HEK293 (cell line): ENCODE measurements around the gene LMNA.

ENCODE experiments used
- CTCF ChIP-seq: fragments of 450-650 bp; formaldehyde crosslinking; IDR thresholded peaks from 2 replicates; pipeline ENCODE4 v1.5.1; 2016; ENCODE audit warnings: missing biosample characterization, missing genetic modification characterization
- EGR2 ChIP-seq: fragments of 450-650 bp; formaldehyde crosslinking; IDR thresholded peaks from 2 replicates; pipeline ENCODE4 v1.5.1; 2016; ENCODE audit warnings: low read depth, missing biosample characterization, missing genetic modification characterization
- GLIS2 ChIP-seq: fragments of 450-650 bp; formaldehyde crosslinking; IDR thresholded peaks from 2 replicates; pipeline ENCODE4 v1.5.1; 2016; ENCODE audit warnings: missing biosample characterization, missing genetic modification characterization
- KLF16 ChIP-seq: fragments of 450-650 bp; formaldehyde crosslinking; IDR thresholded peaks from 2 replicates; pipeline ENCODE4 v1.5.1; 2017; ENCODE audit warnings: missing biosample characterization, missing genetic modification characterization
- KLF17 ChIP-seq: fragments of 450-650 bp; formaldehyde crosslinking; IDR thresholded peaks from 2 replicates; pipeline ENCODE4 v1.5.1; 2016; ENCODE audit warnings: missing biosample characterization, missing genetic modification characterization
- KLF7 ChIP-seq: fragments of 450-650 bp; formaldehyde crosslinking; IDR thresholded peaks from 2 replicates; pipeline ENCODE4 v1.5.1; 2016; ENCODE audit warnings: missing biosample characterization, missing genetic modification characterization, borderline replicate concordance
- OVOL3 ChIP-seq: fragments of 450-650 bp; formaldehyde crosslinking; IDR thresholded peaks from 2 replicates; pipeline ENCODE4 v1.5.1; 2016; ENCODE audit warnings: missing biosample characterization, missing genetic modification characterization
- PRDM10 ChIP-seq: fragments of 450-650 bp; formaldehyde crosslinking; IDR thresholded peaks from 2 replicates; pipeline ENCODE4 v1.5.1; 2016; ENCODE audit warnings: missing biosample characterization, missing genetic modification characterization
- SP2 ChIP-seq: fragments of 450-650 bp; formaldehyde crosslinking; IDR thresholded peaks from 2 replicates; pipeline ENCODE4 v1.5.1; 2016; ENCODE audit warnings: missing biosample characterization, missing genetic modification characterization
- ZBTB17 ChIP-seq: fragments of 450-650 bp; formaldehyde crosslinking; IDR thresholded peaks from 2 replicates; pipeline ENCODE4 v1.5.1; 2016; ENCODE audit warnings: missing biosample characterization, missing genetic modification characterization
- ZFP3 ChIP-seq: fragments of 450-650 bp; formaldehyde crosslinking; IDR thresholded peaks from 2 replicates; pipeline ENCODE4 v1.5.1; 2016; ENCODE audit warnings: low read depth, missing biosample characterization, missing genetic modification characterization
- ZNF10 ChIP-seq: fragments of 450-650 bp; formaldehyde crosslinking; IDR thresholded peaks from 2 replicates; pipeline ENCODE4 v1.5.1; 2017; ENCODE audit warnings: missing biosample characterization, missing genetic modification characterization
- ZNF114 ChIP-seq: fragments of 450-650 bp; formaldehyde crosslinking; IDR thresholded peaks from 2 replicates; pipeline ENCODE4 v1.5.0; 2017; ENCODE audit warnings: missing biosample characterization, missing genetic modification characterization
- ZNF140 ChIP-seq: fragments of 450-650 bp; formaldehyde crosslinking; IDR thresholded peaks from 2 replicates; pipeline ENCODE4 v1.5.1; 2016; ENCODE audit warnings: missing biosample characterization, missing genetic modification characterization
- ZNF239 ChIP-seq: fragments of 450-650 bp; formaldehyde crosslinking; IDR thresholded peaks from 2 replicates; pipeline ENCODE4 v1.5.1; 2016; ENCODE audit warnings: missing biosample characterization, missing genetic modification characterization
- ZNF24 ChIP-seq: fragments of 450-650 bp; formaldehyde crosslinking; IDR thresholded peaks from 2 replicates; pipeline ENCODE4 v1.5.1; 2016; ENCODE audit warnings: missing biosample characterization, missing genetic modification characterization
- ZNF266 ChIP-seq: fragments of 450-650 bp; formaldehyde crosslinking; IDR thresholded peaks from 2 replicates; pipeline ENCODE4 v1.5.1; 2016; ENCODE audit warnings: missing biosample characterization, missing genetic modification characterization, low read depth
- ZNF302 ChIP-seq: fragments of 450-650 bp; formaldehyde crosslinking; IDR thresholded peaks from 2 replicates; pipeline ENCODE4 v1.5.1; 2016; ENCODE audit warnings: missing biosample characterization, missing genetic modification characterization, low read depth
- ZNF335 ChIP-seq: fragments of 450-650 bp; formaldehyde crosslinking; conservative IDR thresholded peaks from 2 replicates; pipeline ENCODE4 v1.5.1; 2016; ENCODE audit warnings: missing biosample characterization, missing genetic modification characterization
- ZNF521 ChIP-seq: fragments of 450-650 bp; formaldehyde crosslinking; IDR thresholded peaks from 2 replicates; pipeline ENCODE4 v1.5.1; 2017; ENCODE audit warnings: missing biosample characterization, mild to moderate bottlenecking, missing genetic modification characterization
- ZNF529 ChIP-seq: fragments of 450-650 bp; formaldehyde crosslinking; IDR thresholded peaks from 2 replicates; pipeline ENCODE4 v1.5.1; 2017; ENCODE audit warnings: missing genetic modification characterization, missing biosample characterization; ENCODE audit not compliant: insufficient replicate concordance
- ZNF548 ChIP-seq: fragments of 450-650 bp; formaldehyde crosslinking; IDR thresholded peaks from 2 replicates; pipeline ENCODE4 v1.5.1; 2016; ENCODE audit warnings: missing biosample characterization, missing genetic modification characterization
- ZNF571 ChIP-seq: fragments of 450-650 bp; formaldehyde crosslinking; IDR thresholded peaks from 2 replicates; pipeline ENCODE4 v1.5.0; 2017; ENCODE audit warnings: missing biosample characterization, missing genetic modification characterization
- ZNF600 ChIP-seq: fragments of 450-650 bp; formaldehyde crosslinking; IDR thresholded peaks from 2 replicates; pipeline ENCODE4 v1.5.1; 2016; ENCODE audit warnings: missing biosample characterization, missing genetic modification characterization
- ZNF701 ChIP-seq: fragments of 450-650 bp; formaldehyde crosslinking; IDR thresholded peaks from 2 replicates; pipeline ENCODE4 v1.5.1; 2016; ENCODE audit warnings: missing biosample characterization, missing genetic modification characterization
- ZNF768 ChIP-seq: fragments of 450-650 bp; formaldehyde crosslinking; IDR thresholded peaks from 2 replicates; pipeline ENCODE4 v1.5.1; 2018; ENCODE audit warnings: missing biosample characterization, mild to moderate bottlenecking, missing genetic modification characterization
- ZNF792 ChIP-seq: fragments of 450-650 bp; formaldehyde crosslinking; IDR thresholded peaks from 2 replicates; pipeline ENCODE4 v1.5.1; 2016; ENCODE audit warnings: missing biosample characterization, missing genetic modification characterization
- ZSCAN23 ChIP-seq: fragments of 450-650 bp; formaldehyde crosslinking; IDR thresholded peaks from 2 replicates; pipeline ENCODE4 v1.5.1; 2016; ENCODE audit warnings: missing biosample characterization, missing genetic modification characterization
- ZSCAN30 ChIP-seq: fragments of 450-650 bp; IDR thresholded peaks from 2 replicates; pipeline ENCODE4 v1.5.1; 2018; ENCODE audit warnings: missing biosample characterization, mild to moderate bottlenecking, missing genetic modification characterization, moderate library complexity
- TF ChIP-seq, protein P1 (sequence below): fragments of 450-650 bp; formaldehyde crosslinking; optimal IDR thresholded peaks from 2 replicates; pipeline ENCODE3; 2016; ENCODE audit warnings: missing biosample characterization, mild to moderate bottlenecking, missing genetic modification characterization
- TF ChIP-seq, protein P2 (sequence below): fragments of 450-650 bp; formaldehyde crosslinking; IDR thresholded peaks from 2 replicates; pipeline ENCODE4 v1.5.0; 2017; ENCODE audit warnings: missing biosample characterization, missing genetic modification characterization, borderline replicate concordance

Gene LMNA

GRCh38 chr1:156082309-156083091, 32.0 kb upstream of the LMNA start, which contains the start of gene MEX3A (continued):
- TF ChIP-seq KLF17 (tag by site-specific recombination) (no peak), ZSCAN23 (no peak), PRDM10 (tag by site-specific recombination) (peak; percentile 99), ZNF792 (tag by site-specific recombination) (no peak), SP2 (tag by site-specific recombination) (no peak), ZNF548 (tag by site-specific recombination) (no peak), ZNF10 (tag by site-specific recombination) (no peak), KLF16 (peak; percentile 42; the same call in 1 of the 2 replicates), ZFP3 (tag by site-specific recombination) (no peak), ZNF521 (tag by site-specific recombination) (no peak), ZNF600 (tag by site-specific recombination) (peak; percentile 69; the same call in 1 of the 2 replicates), ZNF529 (tag by site-specific recombination) (no peak), KLF7 (tag by site-specific recombination) (no peak), ZNF302 (tag by site-specific recombination) (no peak), ZNF571 (no peak), ZNF768 (tag by site-specific recombination) (no peak), ZNF114 (tag by site-specific recombination) (no peak), CTCF (tag by site-specific recombination) (no peak; the same call in 1 of the 2 replicates), ZNF24 (tag by site-specific recombination) (peak; percentile 40), ZNF266 (tag by site-specific recombination) (no peak), OVOL3 (tag by site-specific recombination) (no peak), ZNF140 (no peak), ZNF239 (no peak), ZSCAN30 (tag by site-specific recombination) (no peak), ZNF335 (tag by site-specific recombination) (peak; percentile 100), GLIS2 (peak; percentile 88), EGR2 (tag by site-specific recombination) (no peak), ZBTB17 (tag by site-specific recombination) (peak; percentile 94), ZNF701 (no peak)
- TF ChIP-seq, protein P1, sequence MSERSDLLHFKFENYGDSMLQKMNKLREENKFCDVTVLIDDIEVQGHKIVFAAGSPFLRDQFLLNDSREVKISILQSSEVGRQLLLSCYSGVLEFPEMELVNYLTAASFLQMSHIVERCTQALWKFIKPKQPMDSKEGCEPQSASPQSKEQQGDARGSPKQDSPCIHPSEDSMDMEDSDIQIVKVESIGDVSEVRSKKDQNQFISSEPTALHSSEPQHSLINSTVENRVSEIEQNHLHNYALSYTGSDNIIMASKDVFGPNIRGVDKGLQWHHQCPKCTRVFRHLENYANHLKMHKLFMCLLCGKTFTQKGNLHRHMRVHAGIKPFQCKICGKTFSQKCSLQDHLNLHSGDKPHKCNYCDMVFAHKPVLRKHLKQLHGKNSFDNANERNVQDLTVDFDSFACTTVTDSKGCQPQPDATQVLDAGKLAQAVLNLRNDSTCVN (tag by site-specific recombination) = peak; percentile 92
- TF ChIP-seq, protein P2, sequence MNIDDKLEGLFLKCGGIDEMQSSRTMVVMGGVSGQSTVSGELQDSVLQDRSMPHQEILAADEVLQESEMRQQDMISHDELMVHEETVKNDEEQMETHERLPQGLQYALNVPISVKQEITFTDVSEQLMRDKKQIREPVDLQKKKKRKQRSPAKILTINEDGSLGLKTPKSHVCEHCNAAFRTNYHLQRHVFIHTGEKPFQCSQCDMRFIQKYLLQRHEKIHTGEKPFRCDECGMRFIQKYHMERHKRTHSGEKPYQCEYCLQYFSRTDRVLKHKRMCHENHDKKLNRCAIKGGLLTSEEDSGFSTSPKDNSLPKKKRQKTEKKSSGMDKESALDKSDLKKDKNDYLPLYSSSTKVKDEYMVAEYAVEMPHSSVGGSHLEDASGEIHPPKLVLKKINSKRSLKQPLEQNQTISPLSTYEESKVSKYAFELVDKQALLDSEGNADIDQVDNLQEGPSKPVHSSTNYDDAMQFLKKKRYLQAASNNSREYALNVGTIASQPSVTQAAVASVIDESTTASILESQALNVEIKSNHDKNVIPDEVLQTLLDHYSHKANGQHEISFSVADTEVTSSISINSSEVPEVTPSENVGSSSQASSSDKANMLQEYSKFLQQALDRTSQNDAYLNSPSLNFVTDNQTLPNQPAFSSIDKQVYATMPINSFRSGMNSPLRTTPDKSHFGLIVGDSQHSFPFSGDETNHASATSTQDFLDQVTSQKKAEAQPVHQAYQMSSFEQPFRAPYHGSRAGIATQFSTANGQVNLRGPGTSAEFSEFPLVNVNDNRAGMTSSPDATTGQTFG (tag by site-specific recombination) = no peak
